Measurements from ENCODE around the gene RAPGEF5.

GRCh38 chr7:22378199-22378980, 21.4 kb upstream of the RAPGEF5 start:
- TF ChIP-seq POLR2A (IDR thresholded peaks at IDR 0.05), result no peak
- TF ChIP-seq CTCF (IDR thresholded peaks at IDR 0.05), result no peak
